ENCODE measurements around the gene TACSTD2.
"Not testable (repeated sequence)": the region's sequence is repeated elsewhere in the genome, so short reads cannot be mapped to it uniquely, and the experiment has no call there.

Gene TACSTD2, protein sequence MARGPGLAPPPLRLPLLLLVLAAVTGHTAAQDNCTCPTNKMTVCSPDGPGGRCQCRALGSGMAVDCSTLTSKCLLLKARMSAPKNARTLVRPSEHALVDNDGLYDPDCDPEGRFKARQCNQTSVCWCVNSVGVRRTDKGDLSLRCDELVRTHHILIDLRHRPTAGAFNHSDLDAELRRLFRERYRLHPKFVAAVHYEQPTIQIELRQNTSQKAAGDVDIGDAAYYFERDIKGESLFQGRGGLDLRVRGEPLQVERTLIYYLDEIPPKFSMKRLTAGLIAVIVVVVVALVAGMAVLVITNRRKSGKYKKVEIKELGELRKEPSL

GRCh38 chr1:58576727-58577653 lies at the start of gene TACSTD2:
Gene TACSTD2 (minus strand): TSS chr1:58577252. CDS start chr1:58577156, 96 bp downstream.
- no peak for TF ChIP-seq CTCF (IDR thresholded peaks at IDR 0.05; ENCODE audit: borderline replicate concordance, insufficient read depth, low read depth, low read length)
- no peak within 1 kb of the TSS for H3K4me3 ChIP-seq (ENCODE audit: low read depth, low read length)

DNA sequence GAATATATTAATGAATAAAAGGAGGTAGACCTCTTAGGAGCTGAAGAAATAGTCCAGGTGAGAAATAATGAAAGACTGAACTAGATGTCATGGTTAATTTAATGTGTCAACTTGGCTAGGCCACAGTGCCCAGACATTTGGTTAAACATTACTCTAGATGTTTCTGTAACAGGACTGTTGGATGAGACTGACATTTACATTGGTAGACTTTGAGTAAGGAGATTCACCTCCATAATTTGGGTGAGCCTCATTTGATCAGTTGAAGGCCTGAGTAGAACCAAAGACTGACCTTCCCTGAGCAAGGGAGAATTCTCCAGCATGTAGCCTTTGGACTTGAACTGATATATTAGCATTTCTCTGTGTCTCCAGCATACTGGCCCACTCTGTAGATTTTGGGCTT lies 49.2 kb upstream of the TACSTD2 start:
- no peak for TF ChIP-seq CTCF (IDR thresholded peaks at IDR 0.05; ENCODE audit: borderline replicate concordance, insufficient read depth, low read depth, low read length)
- H3K4me3 ChIP-seq (ENCODE audit: low read depth, low read length), result no peak overlapping the region

GRCh38 chr1:58623259-58623658 lies 46.2 kb upstream of the TACSTD2 start:
- not testable (repeated sequence) for H3K4me3 ChIP-seq (ENCODE audit: low read depth, low read length)

DNA sequence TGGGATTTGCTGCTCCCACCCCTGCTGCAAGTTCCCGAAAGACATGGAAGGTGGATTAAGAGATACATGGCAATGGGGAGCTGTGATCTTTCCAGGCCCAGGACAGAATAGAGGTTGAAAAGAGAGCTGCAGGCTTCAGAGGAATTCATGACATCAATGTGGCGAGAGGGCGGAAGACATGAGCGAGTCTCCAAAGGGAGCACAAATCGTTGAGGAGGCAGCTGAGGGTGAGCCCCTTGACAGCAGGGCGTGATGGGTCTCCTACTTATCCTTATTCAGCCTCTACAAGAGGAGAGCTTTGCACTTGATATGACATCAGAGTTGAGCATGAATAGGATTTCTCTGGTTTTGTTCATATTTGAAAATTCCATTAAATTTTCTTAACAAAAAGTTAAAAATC lies 45.5 kb upstream of the TACSTD2 start:
- H3K4me3 ChIP-seq (ENCODE audit: low read depth, low read length), result no peak overlapping the region
- no peak for TF ChIP-seq CTCF (IDR thresholded peaks at IDR 0.05; ENCODE audit: borderline replicate concordance, insufficient read depth, low read depth, low read length)

GRCh38 chr1:58621391-58621790 lies 44.3 kb upstream of the TACSTD2 start:
- H3K4me3 ChIP-seq (ENCODE audit: low read depth, low read length), result no peak overlapping the region
- TF ChIP-seq CTCF (IDR thresholded peaks at IDR 0.05; ENCODE audit: borderline replicate concordance, insufficient read depth, low read depth, low read length), result no peak

DNA sequence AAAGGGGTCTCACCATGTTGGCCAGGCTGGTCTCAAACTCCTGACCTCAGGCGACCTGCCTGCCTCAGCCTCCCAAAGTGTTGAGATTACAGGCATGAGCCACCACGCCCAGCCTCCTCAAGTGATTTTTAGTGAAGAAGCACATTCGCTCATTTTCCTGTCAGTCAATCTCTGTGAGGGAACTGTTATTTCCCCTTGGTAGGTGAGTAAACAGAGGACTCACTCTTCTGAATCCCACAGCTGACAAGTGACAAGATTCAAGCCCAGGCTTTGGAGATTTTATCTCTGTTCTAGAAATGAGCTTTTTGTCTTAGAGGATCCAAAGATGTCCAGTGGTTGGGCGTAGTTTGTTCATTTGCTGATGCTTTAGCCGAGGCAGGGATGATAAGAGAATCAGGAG lies 43.9 kb upstream of the TACSTD2 start:
- H3K4me3 ChIP-seq (ENCODE audit: low read depth, low read length), result no peak overlapping the region
- no peak for TF ChIP-seq CTCF (IDR thresholded peaks at IDR 0.05; ENCODE audit: borderline replicate concordance, insufficient read depth, low read depth, low read length)

- H3K4me3 ChIP-seq (ENCODE audit: low read depth, low read length), result no peak overlapping the region
These were observed 43.2 kb upstream of the TACSTD2 start for GRCh38 chr1:58620259-58620658.

More at GRCh38 chr1:58620259-58620658, 43.2 kb upstream of the TACSTD2 start:
- TF ChIP-seq CTCF (IDR thresholded peaks at IDR 0.05; ENCODE audit: borderline replicate concordance, insufficient read depth, low read depth, low read length), result no peak
